HepG2 (cell line): ENCODE measurements around the gene WNK2. TPM values are rescaled to one million over a fixed set of nuclear protein-coding genes. Genes with fewer than 3 reads are reported as not detected.

ENCODE experiments used
- ATAC-seq: fragments of 200-7000 bp; cut with Tn5 transposase; 3 replicates; pipeline ENCODE4 v1.9.1; 2020; ENCODE audit warnings: mild to moderate bottlenecking, moderate library complexity
- BruUV-seq: library from RNA; stranded (reverse); fragments of 400-500 nt; replicated peaks from 2 replicates; lab custom pipeline; 2021; lab: Mats Ljungman, UMichigan
- CTCF ChIA-PET: fragments of 300-600 bp; formaldehyde crosslinking; extraction: SDS; loops from one replicate; lab custom pipeline; 2021; ENCODE audit warnings: low total read pairs, inconsistent platforms, low intra/inter-chr PET ratio; lab: Yijun Ruan, JAX
- POLR2A ChIA-PET: fragments of 350-600 bp; sonication (Branson Sonifier 250); formaldehyde crosslinking; loops from one replicate; lab custom pipeline; 2020; ENCODE audit warnings: antibody characterized with exemption, inconsistent platforms; lab: Yijun Ruan, JAX
- DNase-seq: peaks from one replicate; pipeline ENCODE4 v3.0.0-alpha.2; 2015; ENCODE audit warnings: low spot score
- FAIRE-seq: peaks from 3 replicates; lab custom pipeline; 2011; peaks lifted over from hg19 to GRCh38; lab: Jason Lieb, UNC
- H2AFZ ChIP-seq: one replicate; pipeline ENCODE4 v1.6.1; 2011; ENCODE audit warnings: low read length, inconsistent platforms
- H3K27ac ChIP-seq: fragments of 300-600 bp; 3 replicates; pipeline ENCODE4 v1.8.0; 2011; ENCODE audit warnings: mixed run types, mild to moderate bottlenecking, mixed read lengths, low read length, inconsistent platforms; ENCODE audit not compliant: insufficient read depth; ENCODE audit errors: extremely low read length
- H3K27me3 ChIP-seq, 2 experiments: fragments of 200-600 bp in 1 of 2; 2 replicates in 1 of 2; 3 replicates in 1 of 2; pipeline versions ENCODE4 v1.6.0 to v1.8.0; 2011; ENCODE audit warnings: low read length in 2 of 2, mild to moderate bottlenecking in 2 of 2, moderate library complexity in 2 of 2, inconsistent platforms in 1 of 2; ENCODE audit not compliant: insufficient read depth in 2 of 2, control insufficient read depth in 1 of 2
- H3K36me3 ChIP-seq, 2 experiments: fragments of 200-600 bp in 1 of 2; replicated peaks in 1 of 2; 2 replicates in 1 of 2; 3 replicates in 1 of 2; pipeline versions ENCODE4 v1.5.1 to v1.8.0; 2011; ENCODE audit warnings: low read length in 2 of 2, inconsistent platforms in 1 of 2; ENCODE audit not compliant: insufficient read depth in 2 of 2, control insufficient read depth in 1 of 2
- H3K4me1 ChIP-seq: 2 replicates; pipeline ENCODE4 v1.5.1; 2012; ENCODE audit warnings: low read length, inconsistent platforms; ENCODE audit not compliant: insufficient read depth
- H3K4me2 ChIP-seq: 2 replicates; pipeline ENCODE4 v1.6.0; 2011; ENCODE audit warnings: low read depth, low read length, inconsistent platforms
- H3K4me3 ChIP-seq, 3 experiments: fragments of 200-600 bp in 1 of 3; sonication (generic), shearing (Covaris generic) in 1 of 3; replicated peaks in 1 of 3; 2 replicates each; pipeline ENCODE4 v1.5.1; 2011 to 2016; ENCODE audit warnings: low read length in 3 of 3, inconsistent platforms in 2 of 3, low read depth in 2 of 3, mild to moderate bottlenecking in 2 of 3, control low read depth in 1 of 3, mixed read lengths in 1 of 3; ENCODE audit not compliant: insufficient read depth in 1 of 3
- H3K79me2 ChIP-seq: one replicate; pipeline ENCODE4 v1.6.1; 2011; ENCODE audit warnings: low read length, inconsistent platforms; ENCODE audit not compliant: insufficient read depth
- H3K9ac ChIP-seq: 2 replicates; pipeline ENCODE4 v1.6.0; 2011; ENCODE audit warnings: mild to moderate bottlenecking, low read depth, low read length, inconsistent platforms; ENCODE audit not compliant: insufficient read depth
- H3K9me3 ChIP-seq: 2 replicates; pipeline ENCODE4 v1.5.1; 2012; ENCODE audit warnings: mild to moderate bottlenecking, low read length
- H4K20me1 ChIP-seq: 2 replicates; pipeline ENCODE4 v1.6.0; 2011; ENCODE audit warnings: inconsistent platforms, mild to moderate bottlenecking, low read length, moderate library complexity; ENCODE audit not compliant: insufficient read depth
- CREB1 ChIP-seq, 2 experiments: fragments of 450-650 bp in 1 of 2; IDR thresholded peaks; 2 replicates each; pipeline ENCODE4 v1.6.1; 2016 to 2017; ENCODE audit warnings: control low read depth in 1 of 2, mild to moderate bottlenecking in 1 of 2, missing compliant biosample characterization in 1 of 2, missing genetic modification characterization in 1 of 2
- ELF3 ChIP-seq: IDR thresholded peaks from 2 replicates; pipeline ENCODE4 v1.6.1; 2016; ENCODE audit warnings: missing genetic modification reagents, missing compliant biosample characterization
- EP300 ChIP-seq, 3 experiments: sonication (generic) in 1 of 3; formaldehyde crosslinking in 1 of 3; IDR thresholded peaks; 2 replicates each; pipeline versions ENCODE4 v1.5.1 to v1.6.1; 2011 to 2020; ENCODE audit warnings: low read depth in 2 of 3, low read length in 2 of 3, borderline replicate concordance in 1 of 3, improper control_type of control experiment in 1 of 3, mild to moderate bottlenecking in 1 of 3, missing genetic modification reagents in 1 of 3, moderate library complexity in 1 of 3
- GLI4 ChIP-seq: sonication (generic); formaldehyde crosslinking; IDR thresholded peaks from 2 replicates; pipeline ENCODE4 v1.5.1; 2020; ENCODE audit warnings: missing genetic modification reagents, mild to moderate bottlenecking, moderate library complexity, borderline replicate concordance
- ISX ChIP-seq: sonication (generic); formaldehyde crosslinking; conservative IDR thresholded peaks from 2 replicates; pipeline ENCODE4 v1.5.0; 2020; ENCODE audit warnings: missing genetic modification reagents
- NFKB2 ChIP-seq: sonication (generic); formaldehyde crosslinking; IDR thresholded peaks from 2 replicates; pipeline ENCODE4 v1.4.0; 2020; ENCODE audit warnings: missing genetic modification reagents, borderline replicate concordance
- STAT5B ChIP-seq: sonication (generic); formaldehyde crosslinking; IDR thresholded peaks from 2 replicates; pipeline ENCODE4 v1.4.0; 2020; ENCODE audit warnings: missing genetic modification reagents
- ZNF329 ChIP-seq: sonication (generic); formaldehyde crosslinking; IDR thresholded peaks from 2 replicates; pipeline ENCODE4 v1.9.0; 2021; ENCODE audit warnings: low read depth, mild to moderate bottlenecking, missing genetic modification reagents
- WGBS: methylation state at CpG from one replicate; pipeline ENCODE4 v1.1.6; 2017; ENCODE audit warnings: low lambda C conversion rate; 5-methylcytosine and 5-hydroxymethylcytosine counted together
- in situ Hi-C: cut with HindIII; loops from 2 replicates; pipeline ENCODE4 v1.10.0; 2017; ENCODE audit warnings: low pct_unique_long_range_greater_than_20kb; ENCODE audit not compliant: extremely low pct_ligation_motif_present
- intact Hi-C: fragments of 100-400 bp; cut with micrococcal nuclease; formaldehyde crosslinking; loops from one replicate; pipeline ENCODE4 v1.10.0; 2022; ENCODE audit not compliant: unreplicated experiment
- polyA plus RNA-seq, 8 experiments: library from polyadenylated mRNA; depleted of rRNA in 3 of 8; stranded (reverse) in 7 of 8; unstranded in 1 of 8; fragments of >200 nt; fragmentation: Illumina TruSeq in 4 of 8; extraction: Trizol in 4 of 8; gene quantifications; 2 replicates each; pipeline versions ENCODE4 v1.2.1 to v1.2.3, GENCODE V29; 2011 to 2016; ENCODE audit warnings: low read depth in 4 of 8, missing spikeins in 1 of 8, mixed read lengths in 1 of 8; ENCODE audit not compliant: insufficient read depth in 1 of 8
- total RNA-seq, 5 experiments: library from RNA; depleted of rRNA; stranded (reverse); fragments of >200 nt; fragmentation: Illumina TruSeq; extraction: Trizol; gene quantifications; 2 replicates each; pipeline ENCODE4 v1.2.3, GENCODE V29; 2016; ENCODE audit warnings: low read depth in 1 of 5
- TF ChIP-seq, protein P1 (sequence below): sonication (generic); formaldehyde crosslinking; IDR thresholded peaks from 2 replicates; pipeline ENCODE4 v1.4.0; 2020; ENCODE audit warnings: missing genetic modification reagents
- TF ChIP-seq, protein P2 (sequence below): IDR thresholded peaks from 2 replicates; pipeline ENCODE4 v1.6.1; 2018; ENCODE audit warnings: missing genetic modification reagents
- TF ChIP-seq, protein P3 (sequence below): sonication (generic); formaldehyde crosslinking; IDR thresholded peaks from 2 replicates; pipeline ENCODE4 v1.5.1; 2020; ENCODE audit warnings: missing genetic modification reagents, mild to moderate bottlenecking, borderline replicate concordance

Gene WNK2
- total and polyA plus RNA-seq, 2 of the 13 experiments (the other 11 are each of a cell fraction or from before 2014, with no cell fraction given) = 10.5 to 12.0 TPM

DNA sequence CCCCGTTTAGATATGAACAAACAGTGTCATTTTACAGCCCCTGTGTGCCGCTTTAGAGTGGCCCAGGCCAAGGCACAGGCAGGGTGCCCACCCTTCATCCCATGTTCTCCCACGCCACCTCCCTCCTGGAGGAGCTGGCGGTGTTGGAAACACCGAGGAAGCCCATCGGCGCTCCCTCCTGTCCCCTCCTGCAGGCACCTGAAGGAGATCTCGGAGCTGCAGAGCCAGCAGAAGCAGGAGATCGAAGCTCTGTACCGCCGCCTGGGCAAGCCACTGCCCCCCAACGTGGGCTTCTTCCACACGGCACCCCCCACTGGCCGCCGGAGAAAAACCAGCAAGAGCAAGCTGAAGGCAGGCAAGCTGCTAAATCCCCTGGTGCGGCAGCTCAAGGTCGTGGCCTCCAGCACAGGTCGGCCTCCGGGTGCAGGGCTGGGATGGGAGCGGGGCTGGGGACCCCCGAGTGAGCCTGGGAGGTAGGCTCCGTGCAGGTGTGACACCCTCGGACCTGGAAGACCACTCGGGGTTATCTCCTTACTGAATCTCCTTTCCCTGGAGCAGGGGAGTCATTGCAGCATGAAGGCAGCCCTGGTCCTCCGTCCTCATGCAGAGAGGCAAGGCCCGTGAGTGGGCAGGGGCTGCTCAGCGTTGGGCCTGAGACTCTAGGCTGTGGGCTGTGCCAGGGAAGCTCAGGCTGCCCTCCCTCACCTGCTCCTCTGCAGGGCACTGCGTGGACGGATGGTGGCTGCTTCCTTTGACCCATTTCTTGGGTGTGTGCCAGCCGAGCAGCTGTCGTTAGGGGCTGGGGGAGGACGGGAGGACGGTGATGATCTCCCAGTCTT, 113.9 kb downstream of the WNK2 start (continued):
- TF ChIP-seq, protein P1, sequence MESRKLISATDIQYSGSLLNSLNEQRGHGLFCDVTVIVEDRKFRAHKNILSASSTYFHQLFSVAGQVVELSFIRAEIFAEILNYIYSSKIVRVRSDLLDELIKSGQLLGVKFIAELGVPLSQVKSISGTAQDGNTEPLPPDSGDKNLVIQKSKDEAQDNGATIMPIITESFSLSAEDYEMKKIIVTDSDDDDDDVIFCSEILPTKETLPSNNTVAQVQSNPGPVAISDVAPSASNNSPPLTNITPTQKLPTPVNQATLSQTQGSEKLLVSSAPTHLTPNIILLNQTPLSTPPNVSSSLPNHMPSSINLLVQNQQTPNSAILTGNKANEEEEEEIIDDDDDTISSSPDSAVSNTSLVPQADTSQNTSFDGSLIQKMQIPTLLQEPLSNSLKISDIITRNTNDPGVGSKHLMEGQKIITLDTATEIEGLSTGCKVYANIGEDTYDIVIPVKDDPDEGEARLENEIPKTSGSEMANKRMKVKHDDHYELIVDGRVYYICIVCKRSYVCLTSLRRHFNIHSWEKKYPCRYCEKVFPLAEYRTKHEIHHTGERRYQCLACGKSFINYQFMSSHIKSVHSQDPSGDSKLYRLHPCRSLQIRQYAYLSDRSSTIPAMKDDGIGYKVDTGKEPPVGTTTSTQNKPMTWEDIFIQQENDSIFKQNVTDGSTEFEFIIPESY (CRISPR knock-in tag) = peak; percentile 91

DNA sequence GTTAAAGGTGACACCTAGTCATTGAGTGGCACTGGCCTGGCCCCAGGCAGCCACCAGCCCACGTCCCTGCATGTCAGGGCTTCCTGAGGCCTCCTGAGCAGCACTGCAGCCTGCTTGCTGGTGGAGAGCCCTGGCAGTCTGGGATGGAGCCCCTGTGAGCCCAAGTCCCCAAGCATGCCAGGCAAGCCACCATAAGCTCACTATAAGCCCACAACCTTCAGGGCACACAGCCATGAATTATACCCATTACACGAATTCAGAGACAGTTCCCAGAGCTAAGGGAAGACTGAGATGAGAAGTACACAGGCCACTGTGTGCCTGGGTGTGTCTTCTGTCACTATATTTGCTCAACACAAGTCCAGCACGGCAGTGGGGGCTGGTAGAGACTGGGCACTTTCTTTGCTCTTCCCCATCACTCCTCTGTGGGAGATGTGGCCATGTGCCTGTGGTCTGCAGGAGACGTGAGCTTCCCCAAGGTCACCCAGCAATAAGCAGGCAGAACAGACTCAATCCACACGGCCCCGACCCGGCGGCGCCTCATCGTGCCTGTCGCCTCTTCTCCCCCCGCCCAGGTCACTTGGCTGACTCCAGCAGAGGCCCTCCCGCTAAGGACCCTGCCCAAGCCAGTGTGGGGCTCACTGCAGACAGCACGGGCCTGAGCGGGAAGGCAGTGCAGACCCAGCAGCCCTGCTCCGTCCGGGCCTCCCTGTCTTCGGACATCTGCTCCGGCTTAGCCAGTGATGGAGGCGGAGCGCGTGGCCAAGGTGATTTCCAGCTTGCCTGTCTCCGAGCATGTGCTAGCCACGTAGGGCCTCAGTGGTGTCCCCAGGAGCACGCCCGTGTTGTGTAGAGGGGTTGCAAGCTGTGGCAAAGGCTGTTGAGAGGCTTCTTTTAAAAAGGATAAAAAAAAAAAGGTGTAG, 114.8 kb downstream of the WNK2 start:
- H3K9ac ChIP-seq = peak overlapping the region; percentile 65
- H3K4me3 ChIP-seq = peak overlapping the region in 2 of 3 experiments; percentile 37 to 55; a peak in 4 of 6 replicates
- peak; percentile 63 for ATAC-seq
- peaks cover 86% of the 10 kb centered on the region for H3K4me1 ChIP-seq
- no peak overlapping the region for H2AFZ ChIP-seq
- in situ Hi-C loops (no loop called here), intact Hi-C loops (loop anchor here (10.0 kb wide), 1 partner anchor 54 kb away; no protein-coding TSS in a partner anchor)
- FAIRE-seq = peak; percentile 87
- peak overlapping the region; percentile 95 for H3K27ac ChIP-seq
- TSS peak; percentile 92 for BruUV-seq
- POLR2A ChIA-PET = interaction anchor here (0.8 to 2.8 kb wide), 22 partner anchors 9 to 867 kb away, joined by 3 to 67 read pairs (median 4); partner anchors contain the start of genes FAM120AOS and NINJ1
- H3K9me3 ChIP-seq = no peaks in the 10 kb centered on the region
- peak overlapping the region; percentile 64 for H3K4me2 ChIP-seq
- no peaks in the 10 kb centered on the region for H3K27me3 ChIP-seq
- 13% methylated on average over 13 of the region's 26 CpGs for WGBS
- H3K79me2 ChIP-seq = no peaks in the 10 kb centered on the region
- H3K36me3 ChIP-seq = peaks cover 0 to 2% of the 10 kb centered on the region in 2 experiments; a peak in 1 of 5 replicates
- no peaks in the 10 kb centered on the region for H4K20me1 ChIP-seq
- CTCF ChIA-PET = no interaction called here
- peak; percentile 86 for DNase-seq
- TF ChIP-seq NFKB2 (CRISPR knock-in tag) (peak; percentile 77; the same call in 1 of the 2 replicates), GLI4 (peak; percentile 83; the same call in 1 of the 2 replicates), ZNF329 (peak; percentile 65; the same call in 1 of the 2 replicates), ISX (CRISPR knock-in tag) (no peak; the same call in 1 of the 2 replicates), EP300 (IDR thresholded peaks at IDR 0.05; ENCODE audit: low read depth in 2 of 2, low read length in 2 of 2) (peak in 1 of 2 experiments; percentile 61; a peak in 2 of 4 replicates), EP300 (CRISPR knock-in tag; IDR thresholded peaks at IDR 0.05; ENCODE audit: borderline replicate concordance) (no peak), CREB1 (IDR thresholded peaks at IDR 0.05) (no peak), CREB1 (CRISPR knock-in tag; IDR thresholded peaks at IDR 0.05) (no peak), STAT5B (no peak), ELF3 (no peak)
- TF ChIP-seq, protein P2, sequence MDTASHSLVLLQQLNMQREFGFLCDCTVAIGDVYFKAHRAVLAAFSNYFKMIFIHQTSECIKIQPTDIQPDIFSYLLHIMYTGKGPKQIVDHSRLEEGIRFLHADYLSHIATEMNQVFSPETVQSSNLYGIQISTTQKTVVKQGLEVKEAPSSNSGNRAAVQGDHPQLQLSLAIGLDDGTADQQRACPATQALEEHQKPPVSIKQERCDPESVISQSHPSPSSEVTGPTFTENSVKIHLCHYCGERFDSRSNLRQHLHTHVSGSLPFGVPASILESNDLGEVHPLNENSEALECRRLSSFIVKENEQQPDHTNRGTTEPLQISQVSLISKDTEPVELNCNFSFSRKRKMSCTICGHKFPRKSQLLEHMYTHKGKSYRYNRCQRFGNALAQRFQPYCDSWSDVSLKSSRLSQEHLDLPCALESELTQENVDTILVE (CRISPR knock-in tag) = peak; percentile 75
- TF ChIP-seq, protein P3, sequence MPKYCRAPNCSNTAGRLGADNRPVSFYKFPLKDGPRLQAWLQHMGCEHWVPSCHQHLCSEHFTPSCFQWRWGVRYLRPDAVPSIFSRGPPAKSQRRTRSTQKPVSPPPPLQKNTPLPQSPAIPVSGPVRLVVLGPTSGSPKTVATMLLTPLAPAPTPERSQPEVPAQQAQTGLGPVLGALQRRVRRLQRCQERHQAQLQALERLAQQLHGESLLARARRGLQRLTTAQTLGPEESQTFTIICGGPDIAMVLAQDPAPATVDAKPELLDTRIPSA = no peak
